Embryonic facial prominence (tissue), 1 donor: ENCODE data around the gene FBXL16.

Source experiments
- DNase-seq: peaks from one replicate; pipeline ENCODE4 v3.0.0-alpha.2; 2016; ENCODE audit errors: extremely low spot score

FBXL16 gene

GRCh38 chr16:734981-735881 lies 29.6 kb upstream of the FBXL16 start:
- no peak for DNase-seq

- no peak for DNase-seq
These were observed 28.8 kb upstream of the FBXL16 start for GRCh38 chr16:734208-734980.

- DNase-seq = no peak
These were observed 28.0 kb upstream of the FBXL16 start for GRCh38 chr16:733382-734207.

GRCh38 chr16:732936-733335 lies 27.3 kb upstream of the FBXL16 start:
- no peak for DNase-seq

GRCh38 chr16:732332-732731 lies 26.7 kb upstream of the FBXL16 start:
- no peak for DNase-seq

GRCh38 chr16:730666-731509 lies 25.3 kb upstream of the FBXL16 start:
- no peak for DNase-seq

GRCh38 chr16:729768-730665 lies 24.4 kb upstream of the FBXL16 start:
- DNase-seq = no peak

- no peak for DNase-seq
These were observed 23.5 kb upstream of the FBXL16 start for GRCh38 chr16:728890-729744.

- no peak for DNase-seq
These were observed 22.7 kb upstream of the FBXL16 start for GRCh38 chr16:728131-728889.

- no peak for DNase-seq
These were observed 21.8 kb upstream of the FBXL16 start for GRCh38 chr16:727291-727977.

GRCh38 chr16:726438-727290 lies 21.1 kb upstream of the FBXL16 start, which contains the start of the genes CCDC78 and HAGHL:
CCDC78 (minus strand) TSS chr16:726443; CDS start chr16:726367, 76 bp downstream.
HAGHL (plus strand) TSS chr16:727106; CDS start chr16:727510, 404 bp downstream.
- DNase-seq = no peak

- DNase-seq = no peak
These were observed 20.5 kb upstream of the FBXL16 start for GRCh38 chr16:726188-726437.

- DNase-seq = no peak
These were observed 20.0 kb upstream of the FBXL16 start for GRCh38 chr16:725463-726187.

GRCh38 chr16:725041-725376 lies 19.4 kb upstream of the FBXL16 start:
- DNase-seq = no peak

- DNase-seq = no peak
These were observed 18.8 kb upstream of the FBXL16 start for GRCh38 chr16:724188-725040.
